Measurements from ENCODE around the gene KCNJ14.

GRCh38 chr19:48415806-48416221 lies 39.6 kb upstream of the KCNJ14 start:
- TF ChIP-seq RCOR1 (IDR thresholded peaks at IDR 0.05; ENCODE audit: insufficient replicate concordance, low read length) (no peak), CTCF (conservative IDR thresholded peaks at IDR 0.05; ENCODE audit: low read depth, low read length) (no peak), POLR2A (IDR thresholded peaks at IDR 0.05; ENCODE audit: low read depth, low read length) (no peak), MAFK (IDR thresholded peaks at IDR 0.05; ENCODE audit: low read depth, low read length) (no peak), FOS (IDR thresholded peaks at IDR 0.05; ENCODE audit: low read depth, low read length) (no peak)

All from IMR-90 (cell line).